GM21447 (cell line): Measurements from ENCODE around the gene L3MBTL4.

Experiments
- ATAC-seq: cut with Tn5 transposase; IDR thresholded peaks from one replicate; pipeline ENCODE4 v1.9.1; 2021; ENCODE audit not compliant: unreplicated experiment

Gene L3MBTL4

GRCh38 chr18:5969989-5970403, 444.7 kb downstream of the L3MBTL4 start:
- ATAC-seq = no peak

GRCh38 chr18:5969355-5969988, 445.2 kb downstream of the L3MBTL4 start:
- ATAC-seq = no peak

- no peak for ATAC-seq
These were observed 447.0 kb downstream of the L3MBTL4 start for GRCh38 chr18:5967666-5968065.

DNA sequence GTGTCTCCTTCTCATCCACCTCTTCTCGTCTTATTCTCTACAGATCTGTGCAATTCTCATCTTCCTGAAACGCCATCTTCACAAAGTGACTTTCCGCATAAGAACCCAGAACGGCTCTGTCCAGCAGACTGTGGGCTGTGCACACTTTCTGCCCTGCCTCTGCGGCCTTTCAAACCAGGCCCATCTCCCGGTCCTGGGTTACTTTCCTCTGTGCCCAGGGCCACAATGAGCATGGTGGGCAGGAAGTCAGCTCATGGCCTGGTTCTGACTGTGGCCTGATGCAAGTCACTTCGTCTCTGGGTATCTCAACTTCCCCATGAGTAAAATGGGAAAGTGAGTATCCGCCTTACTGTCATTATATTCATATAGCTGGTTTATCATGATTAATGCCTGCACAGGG, 447.7 kb downstream of the L3MBTL4 start:
- no peak for ATAC-seq

DNA sequence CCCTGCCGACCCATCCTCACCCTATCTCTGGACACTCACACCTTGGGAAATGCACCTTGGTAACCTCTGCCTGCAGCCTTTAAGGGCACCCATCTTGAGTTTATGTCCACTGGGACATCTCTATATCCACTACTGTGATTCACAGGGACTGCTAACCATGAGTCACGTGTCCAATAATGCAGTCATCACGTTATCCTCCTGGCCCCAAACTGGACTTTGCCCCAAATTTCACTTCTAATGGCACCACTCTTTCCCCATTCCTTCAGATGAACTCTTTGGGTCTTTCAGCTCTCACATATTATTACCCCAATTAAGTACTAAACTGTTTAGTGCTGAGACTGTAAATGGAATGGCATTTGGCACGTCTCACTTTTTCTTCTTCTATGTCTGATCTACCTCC, 448.2 kb downstream of the L3MBTL4 start:
- ATAC-seq = no peak

- no peak for ATAC-seq
These were observed 449.7 kb downstream of the L3MBTL4 start for GRCh38 chr18:5964996-5965395.

GRCh38 chr18:5964596-5964995, 450.1 kb downstream of the L3MBTL4 start:
- no peak for ATAC-seq

GRCh38 chr18:5964108-5964507, 450.6 kb downstream of the L3MBTL4 start:
- ATAC-seq = no peak

DNA sequence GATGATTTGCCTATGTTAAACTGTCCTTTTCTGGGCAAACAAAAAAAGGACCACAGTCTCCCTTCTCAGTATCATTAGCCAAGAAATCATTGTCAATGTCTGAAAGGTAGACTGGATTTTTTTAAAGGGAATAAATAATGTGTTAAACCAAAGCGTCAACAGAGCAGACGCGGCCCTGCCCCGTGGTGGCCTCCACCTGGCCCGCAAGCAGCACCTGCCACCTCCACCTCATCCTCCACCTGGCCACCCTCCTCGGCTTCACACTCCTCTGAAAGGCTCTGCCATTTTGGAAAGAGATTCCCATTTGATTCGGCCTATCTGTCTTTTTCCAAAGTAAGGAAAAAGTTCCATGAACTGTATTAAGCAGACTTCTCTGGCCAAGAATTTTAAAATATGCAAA, 451.4 kb downstream of the L3MBTL4 start:
- ATAC-seq = no peak

- no peak for ATAC-seq
These were observed 452.3 kb downstream of the L3MBTL4 start for GRCh38 chr18:5962362-5962761.

GRCh38 chr18:5961828-5962150, 452.9 kb downstream of the L3MBTL4 start:
- ATAC-seq = no peak

- ATAC-seq = no peak
These were observed 453.4 kb downstream of the L3MBTL4 start for GRCh38 chr18:5961097-5961827.

DNA sequence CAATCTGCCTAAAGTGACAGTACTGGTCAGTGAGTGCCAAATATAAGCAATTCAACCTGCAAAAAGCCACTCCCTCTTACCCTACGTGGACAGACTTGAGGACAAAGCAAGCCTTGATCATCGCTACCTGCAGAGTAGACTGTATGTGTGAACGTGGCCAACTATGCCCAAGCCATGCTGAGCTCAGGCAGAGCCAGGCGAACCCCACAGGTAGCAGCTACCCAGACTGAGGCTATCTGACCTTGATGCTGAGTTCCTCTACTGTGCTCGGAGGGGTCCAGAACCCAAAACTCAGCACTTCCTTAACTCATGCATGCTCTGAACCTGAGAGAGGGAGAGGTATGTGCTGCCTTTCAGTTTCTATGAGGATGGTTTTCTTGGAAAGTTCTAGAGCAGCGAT, 455.9 kb downstream of the L3MBTL4 start:
- ATAC-seq = no peak

DNA sequence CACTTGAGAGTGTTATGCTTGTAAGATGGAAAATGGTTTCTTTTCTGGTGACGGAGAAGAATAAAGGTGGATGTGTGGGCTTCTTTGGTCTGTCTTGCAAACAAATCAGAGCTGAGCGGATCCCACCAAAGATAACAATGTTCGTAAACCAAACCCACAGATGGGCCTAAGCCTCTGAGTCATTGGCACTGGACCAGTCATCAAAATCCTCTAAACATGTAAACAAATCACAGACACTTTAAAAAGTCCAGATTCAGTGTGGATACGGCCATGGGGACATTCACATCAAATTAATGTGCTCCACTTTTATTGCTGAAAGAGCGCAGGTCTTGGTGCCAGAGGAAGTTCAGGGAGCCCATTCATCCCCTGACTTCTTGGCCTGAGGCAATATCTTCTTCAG, 458.9 kb downstream of the L3MBTL4 start:
- no peak for ATAC-seq

GRCh38 chr18:5951515-5952091, 463.1 kb downstream of the L3MBTL4 start:
- no peak for ATAC-seq

- ATAC-seq = no peak
These were observed 465.9 kb downstream of the L3MBTL4 start for GRCh38 chr18:5948781-5949180.

DNA sequence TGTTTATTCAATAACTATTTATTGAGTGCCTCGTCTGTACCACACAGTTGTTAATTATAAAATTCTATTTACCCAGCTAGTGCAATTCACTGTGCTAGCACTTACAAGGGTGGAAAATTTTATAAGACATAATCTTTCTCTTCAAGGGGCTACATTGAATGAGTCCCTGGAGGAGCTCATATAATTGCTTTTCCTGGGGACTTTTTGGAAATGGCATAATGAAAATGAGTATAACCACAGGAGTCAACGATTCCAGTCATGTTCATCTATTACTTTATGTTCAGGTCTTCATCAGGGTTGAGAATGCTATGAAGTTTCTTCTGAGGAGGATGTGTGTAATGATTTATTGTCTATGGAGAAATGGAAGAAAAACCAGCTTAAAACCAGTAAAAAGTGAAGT, 466.5 kb downstream of the L3MBTL4 start:
- ATAC-seq = no peak

DNA sequence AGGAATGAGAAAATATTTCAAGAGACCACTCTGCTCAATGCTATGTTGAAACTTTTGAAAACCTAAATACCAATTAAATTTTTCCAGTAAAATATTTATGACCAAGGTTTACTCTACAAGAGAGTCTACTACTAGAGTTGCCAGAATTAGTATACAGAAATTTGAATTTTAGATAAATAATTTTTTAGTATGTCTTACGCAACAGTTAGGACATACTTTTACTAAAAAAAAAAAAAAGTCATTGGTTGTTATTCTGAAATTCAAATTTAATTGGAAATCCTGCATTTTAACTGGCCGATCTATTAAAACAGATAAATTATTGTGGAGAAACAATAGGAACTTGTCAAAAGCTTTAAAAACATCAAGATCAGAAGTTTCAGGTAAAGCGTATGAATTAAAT, 470.3 kb downstream of the L3MBTL4 start:
- ATAC-seq = no peak

DNA sequence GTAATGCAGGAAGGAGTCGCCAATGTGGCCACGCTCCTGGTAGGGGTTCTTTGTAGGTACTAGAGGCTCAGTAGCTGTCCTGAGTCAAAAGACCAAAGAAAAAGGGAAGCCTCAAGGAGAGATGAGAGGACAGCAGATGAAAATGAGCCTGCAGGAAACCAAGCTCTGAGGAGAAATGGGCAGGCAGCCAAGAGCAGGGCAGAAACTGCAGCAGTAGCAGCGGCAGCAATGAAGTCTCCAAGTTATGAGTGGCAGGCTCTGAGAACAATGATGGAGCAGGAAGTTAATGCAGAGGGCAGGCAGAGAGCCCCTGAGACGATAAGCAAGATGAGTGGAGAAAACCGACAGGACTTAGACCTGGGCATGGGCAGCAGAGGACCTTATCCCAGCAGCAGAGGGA, 471.2 kb downstream of the L3MBTL4 start:
- no peak for ATAC-seq

- no peak for ATAC-seq
These were observed 472.1 kb downstream of the L3MBTL4 start for GRCh38 chr18:5942591-5942990.

GRCh38 chr18:5941890-5942289, 472.8 kb downstream of the L3MBTL4 start:
- ATAC-seq = no peak

- no peak for ATAC-seq
These were observed 474.7 kb downstream of the L3MBTL4 start for GRCh38 chr18:5939801-5940667.
